PC-9 (cell line): Measurements from ENCODE around the gene GCM1.

Source experiments
- EZH2 ChIP-seq: fragments of 200-600 bp; sonication (generic); IDR thresholded peaks from 2 replicates; pipeline ENCODE4 v1.8.0; 2017; ENCODE audit warnings: antibody characterized with exemption, low read depth
- TF ChIP-seq, protein P1 (sequence below): fragments of 200-600 bp; sonication (generic); conservative IDR thresholded peaks from 2 replicates; pipeline ENCODE4 v1.6.1; 2017; ENCODE audit warnings: mixed run types, antibody characterized with exemption, mild to moderate bottlenecking, moderate library complexity

- TF ChIP-seq, protein P1, sequence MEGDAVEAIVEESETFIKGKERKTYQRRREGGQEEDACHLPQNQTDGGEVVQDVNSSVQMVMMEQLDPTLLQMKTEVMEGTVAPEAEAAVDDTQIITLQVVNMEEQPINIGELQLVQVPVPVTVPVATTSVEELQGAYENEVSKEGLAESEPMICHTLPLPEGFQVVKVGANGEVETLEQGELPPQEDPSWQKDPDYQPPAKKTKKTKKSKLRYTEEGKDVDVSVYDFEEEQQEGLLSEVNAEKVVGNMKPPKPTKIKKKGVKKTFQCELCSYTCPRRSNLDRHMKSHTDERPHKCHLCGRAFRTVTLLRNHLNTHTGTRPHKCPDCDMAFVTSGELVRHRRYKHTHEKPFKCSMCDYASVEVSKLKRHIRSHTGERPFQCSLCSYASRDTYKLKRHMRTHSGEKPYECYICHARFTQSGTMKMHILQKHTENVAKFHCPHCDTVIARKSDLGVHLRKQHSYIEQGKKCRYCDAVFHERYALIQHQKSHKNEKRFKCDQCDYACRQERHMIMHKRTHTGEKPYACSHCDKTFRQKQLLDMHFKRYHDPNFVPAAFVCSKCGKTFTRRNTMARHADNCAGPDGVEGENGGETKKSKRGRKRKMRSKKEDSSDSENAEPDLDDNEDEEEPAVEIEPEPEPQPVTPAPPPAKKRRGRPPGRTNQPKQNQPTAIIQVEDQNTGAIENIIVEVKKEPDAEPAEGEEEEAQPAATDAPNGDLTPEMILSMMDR = no peak
- TF ChIP-seq EZH2 = no peak
These were observed 14.7 kb downstream of the GCM1 start for GRCh38 chr6:53133961-53134360.
